ENCODE data around the gene USP17L20. TPM values are rescaled to one million over a fixed set of nuclear protein-coding genes. Genes with fewer than 3 reads are reported as not detected.
"Not testable (repeated sequence)": the region's sequence is repeated elsewhere in the genome, so short reads cannot be mapped to it uniquely, and the experiment has no call there.

Gene USP17L20, protein sequence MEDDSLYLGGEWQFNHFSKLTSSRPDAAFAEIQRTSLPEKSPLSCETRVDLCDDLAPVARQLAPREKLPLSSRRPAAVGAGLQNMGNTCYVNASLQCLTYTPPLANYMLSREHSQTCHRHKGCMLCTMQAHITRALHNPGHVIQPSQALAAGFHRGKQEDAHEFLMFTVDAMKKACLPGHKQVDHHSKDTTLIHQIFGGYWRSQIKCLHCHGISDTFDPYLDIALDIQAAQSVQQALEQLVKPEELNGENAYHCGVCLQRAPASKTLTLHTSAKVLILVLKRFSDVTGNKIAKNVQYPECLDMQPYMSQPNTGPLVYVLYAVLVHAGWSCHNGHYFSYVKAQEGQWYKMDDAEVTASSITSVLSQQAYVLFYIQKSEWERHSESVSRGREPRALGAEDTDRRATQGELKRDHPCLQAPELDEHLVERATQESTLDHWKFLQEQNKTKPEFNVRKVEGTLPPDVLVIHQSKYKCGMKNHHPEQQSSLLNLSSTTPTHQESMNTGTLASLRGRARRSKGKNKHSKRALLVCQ
- not detected in 2 replicates for total RNA-seq

DNA sequence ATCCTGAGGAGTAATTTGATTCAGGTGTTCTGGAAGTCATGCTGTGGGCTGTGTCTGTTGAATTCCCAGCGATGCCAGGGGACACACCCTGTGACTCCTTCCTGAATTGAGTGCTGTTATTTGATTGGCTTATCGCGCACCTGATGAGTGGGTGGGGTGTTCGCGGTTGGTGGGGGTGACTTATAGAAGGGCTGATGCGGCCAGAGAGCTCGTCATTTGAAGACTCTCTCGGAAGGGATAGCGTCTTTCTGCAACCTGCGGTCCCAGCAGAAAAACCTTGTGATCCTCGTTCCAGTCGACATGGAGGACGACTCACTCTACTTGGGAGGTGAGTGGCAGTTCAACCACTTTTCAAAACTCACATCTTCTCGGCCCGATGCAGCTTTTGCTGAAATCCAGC, at the start of gene USP17L20:
Gene USP17L20 (plus strand): TSS at position 301 of the 400 bp plus-strand sequence. CDS start 0 bp downstream, at position 301.
- H3K4me1 Mint-ChIP-seq (ENCODE audit: low read depth); intact Hi-C loops (cut with micrococcal nuclease); H3K36me3 Mint-ChIP-seq (ENCODE audit: low read depth); H3K27ac Mint-ChIP-seq; DNase-seq (ENCODE audit: low spot score); H3K27me3 Mint-ChIP-seq (ENCODE audit: insufficient read depth); H3K9me3 Mint-ChIP-seq; H3K4me3 Mint-ChIP-seq: not testable (repeated sequence)

DNA sequence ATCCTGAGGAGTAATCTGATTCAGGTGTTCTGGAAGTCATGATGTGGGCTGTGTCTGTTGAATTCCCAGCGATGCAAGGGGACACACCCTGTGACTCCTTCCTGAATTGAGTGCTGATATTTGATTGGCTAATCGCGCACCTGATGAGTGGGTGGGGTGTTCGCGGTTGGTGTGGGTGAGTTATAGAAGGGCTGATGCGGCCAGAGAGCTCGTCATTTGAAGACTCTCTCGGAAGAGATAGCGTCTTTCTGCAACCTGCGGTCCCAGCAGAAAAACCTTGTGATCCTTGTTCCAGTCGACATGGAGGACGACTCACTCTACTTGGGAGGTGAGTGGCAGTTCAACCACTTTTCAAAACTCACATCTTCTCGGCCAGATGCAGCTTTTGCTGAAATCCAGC, 47.6 kb upstream of the USP17L20 start, which contains the start of gene USP17L10:
Gene USP17L10 (plus strand): TSS at position 301 of the 400 bp plus-strand sequence. CDS start 0 bp downstream, at position 301.
- H3K27ac Mint-ChIP-seq; H3K9me3 Mint-ChIP-seq; H3K4me1 Mint-ChIP-seq (ENCODE audit: low read depth); intact Hi-C loops (cut with micrococcal nuclease); DNase-seq (ENCODE audit: low spot score); H3K4me3 Mint-ChIP-seq; H3K27me3 Mint-ChIP-seq (ENCODE audit: insufficient read depth); H3K36me3 Mint-ChIP-seq (ENCODE audit: low read depth): not testable (repeated sequence)

DNA sequence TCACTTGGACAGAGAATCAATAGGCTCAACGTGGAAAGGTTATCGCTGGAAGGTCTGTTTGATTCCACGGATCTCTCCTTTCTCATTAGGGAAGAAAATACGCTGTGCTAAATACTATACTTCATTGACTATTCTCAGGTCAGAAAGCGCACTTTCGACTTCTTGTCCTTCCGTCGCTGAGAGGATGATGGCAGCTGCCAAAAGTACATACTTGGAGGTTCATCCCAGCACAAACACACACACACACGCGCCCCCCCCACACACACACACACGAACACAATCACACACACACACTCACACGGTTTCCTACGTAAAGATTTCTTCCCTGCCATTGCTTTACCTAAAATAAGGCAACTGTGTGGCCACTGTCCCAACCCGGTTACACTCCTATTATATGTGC, 43.2 kb upstream of the USP17L20 start:
- H3K36me3 Mint-ChIP-seq (ENCODE audit: low read depth); intact Hi-C loops (cut with micrococcal nuclease); H3K4me1 Mint-ChIP-seq (ENCODE audit: low read depth); H3K27ac Mint-ChIP-seq; H3K4me3 Mint-ChIP-seq; H3K27me3 Mint-ChIP-seq (ENCODE audit: insufficient read depth); H3K9me3 Mint-ChIP-seq: not testable (repeated sequence)
- peak; percentile 0 for DNase-seq (ENCODE audit: low spot score)

DNA sequence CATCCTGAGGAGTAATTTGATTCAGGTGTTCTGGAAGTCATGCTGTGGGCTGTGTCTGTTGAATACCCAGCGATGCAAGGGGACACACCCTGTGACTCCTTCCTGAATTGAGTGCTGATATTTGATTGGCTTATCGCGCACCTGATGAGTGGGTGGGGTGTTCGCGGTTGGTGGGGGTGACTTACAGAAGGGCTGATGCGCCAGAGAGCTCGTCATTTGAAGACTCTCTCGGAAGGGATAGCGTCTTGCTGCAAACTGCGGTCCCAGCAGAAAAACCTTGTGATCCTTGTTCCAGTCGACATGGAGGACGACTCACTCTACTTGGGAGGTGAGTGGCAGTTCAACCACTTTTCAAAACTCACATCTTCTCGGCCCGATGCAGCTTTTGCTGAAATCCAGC, 42.8 kb upstream of the USP17L20 start, which contains the start of gene USP17L11:
Gene USP17L11 (plus strand): TSS at position 301 of the 400 bp plus-strand sequence. CDS start 0 bp downstream, at position 301.
- H3K4me1 Mint-ChIP-seq (ENCODE audit: low read depth); intact Hi-C loops (cut with micrococcal nuclease); DNase-seq (ENCODE audit: low spot score); H3K4me3 Mint-ChIP-seq; H3K27ac Mint-ChIP-seq; H3K27me3 Mint-ChIP-seq (ENCODE audit: insufficient read depth); H3K9me3 Mint-ChIP-seq; H3K36me3 Mint-ChIP-seq (ENCODE audit: low read depth): not testable (repeated sequence)

DNA sequence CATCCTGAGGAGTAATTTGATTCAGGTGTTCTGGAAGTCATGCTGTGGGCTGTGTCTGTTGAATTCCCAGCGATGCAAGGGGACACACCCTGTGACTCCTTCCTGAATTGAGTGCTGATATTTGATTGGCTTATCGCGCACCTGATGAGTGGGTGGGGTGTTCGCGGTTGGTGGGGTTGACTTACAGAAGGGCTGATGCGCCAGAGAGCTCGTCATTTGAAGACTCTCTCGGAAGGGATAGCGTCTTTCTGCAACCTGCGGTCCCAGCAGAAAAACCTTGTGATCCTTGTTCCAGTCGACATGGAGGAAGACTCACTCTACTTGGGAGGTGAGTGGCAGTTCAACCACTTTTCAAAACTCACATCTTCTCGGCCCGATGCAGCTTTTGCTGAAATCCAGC, 38.1 kb upstream of the USP17L20 start, which contains the start of gene USP17L12:
Gene USP17L12 (plus strand): TSS at position 301 of the 400 bp plus-strand sequence. CDS start 0 bp downstream, at position 301.
- H3K4me1 Mint-ChIP-seq (ENCODE audit: low read depth); H3K27ac Mint-ChIP-seq; H3K27me3 Mint-ChIP-seq (ENCODE audit: insufficient read depth); H3K9me3 Mint-ChIP-seq; intact Hi-C loops (cut with micrococcal nuclease); DNase-seq (ENCODE audit: low spot score); H3K36me3 Mint-ChIP-seq (ENCODE audit: low read depth); H3K4me3 Mint-ChIP-seq: not testable (repeated sequence)

DNA sequence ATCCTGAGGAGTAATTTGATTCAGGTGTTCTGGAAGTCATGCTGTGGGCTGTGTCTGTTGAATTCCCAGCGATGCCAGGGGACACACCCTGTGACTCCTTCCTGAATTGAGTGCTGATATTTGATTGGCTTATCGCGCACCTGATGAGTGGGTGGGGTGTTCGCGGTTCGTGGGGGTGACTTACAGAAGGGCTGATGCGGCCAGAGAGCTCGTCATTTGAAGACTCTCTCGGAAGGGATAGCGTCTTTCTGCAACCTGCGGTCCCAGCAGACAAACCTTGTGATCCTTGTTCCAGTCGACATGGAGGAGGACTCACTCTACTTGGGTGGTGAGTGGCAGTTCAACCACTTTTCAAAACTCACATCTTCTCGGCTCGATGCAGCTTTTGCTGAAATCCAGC, 33.3 kb upstream of the USP17L20 start, which contains the start of gene USP17L13:
Gene USP17L13 (plus strand): TSS at position 301 of the 400 bp plus-strand sequence. CDS start 0 bp downstream, at position 301.
- H3K27me3 Mint-ChIP-seq (ENCODE audit: insufficient read depth); H3K36me3 Mint-ChIP-seq (ENCODE audit: low read depth); H3K4me1 Mint-ChIP-seq (ENCODE audit: low read depth); H3K9me3 Mint-ChIP-seq; H3K4me3 Mint-ChIP-seq; H3K27ac Mint-ChIP-seq; intact Hi-C loops (cut with micrococcal nuclease); DNase-seq (ENCODE audit: low spot score): not testable (repeated sequence)

DNA sequence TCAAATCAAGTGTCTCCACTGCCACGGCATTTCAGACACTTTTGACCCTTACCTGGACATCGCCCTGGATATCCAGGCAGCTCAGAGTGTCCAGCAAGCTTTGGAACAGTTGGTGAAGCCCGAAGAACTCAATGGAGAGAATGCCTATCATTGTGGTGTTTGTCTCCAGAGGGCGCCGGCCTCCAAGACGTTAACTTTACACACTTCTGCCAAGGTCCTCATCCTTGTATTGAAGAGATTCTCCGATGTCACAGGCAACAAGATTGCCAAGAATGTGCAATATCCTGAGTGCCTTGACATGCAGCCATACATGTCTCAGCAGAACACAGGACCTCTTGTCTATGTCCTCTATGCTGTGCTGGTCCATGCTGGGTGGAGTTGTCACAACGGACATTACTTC, 27.7 kb upstream of the USP17L20 start:
- H3K36me3 Mint-ChIP-seq (ENCODE audit: low read depth); H3K4me1 Mint-ChIP-seq (ENCODE audit: low read depth): not testable (repeated sequence)
- peak; percentile 0 for DNase-seq (ENCODE audit: low spot score)

DNA sequence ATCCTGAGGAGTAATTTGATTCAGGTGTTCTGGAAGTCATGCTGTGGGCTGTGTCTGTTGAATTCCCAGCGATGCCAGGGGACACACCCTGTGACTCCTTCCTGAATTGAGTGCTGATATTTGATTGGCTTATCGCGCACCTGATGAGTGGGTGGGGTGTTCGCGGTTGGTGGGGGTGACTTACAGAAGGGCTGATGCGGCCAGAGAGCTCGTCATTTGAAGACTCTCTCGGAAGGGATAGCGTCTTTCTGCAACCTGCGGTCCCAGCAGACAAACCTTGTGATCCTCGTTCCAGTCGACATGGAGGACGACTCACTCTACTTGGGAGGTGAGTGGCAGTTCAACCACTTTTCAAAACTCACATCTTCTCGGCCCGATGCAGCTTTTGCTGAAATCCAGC, 23.8 kb upstream of the USP17L20 start, which contains the start of gene USP17L15:
Gene USP17L15 (plus strand): TSS at position 301 of the 400 bp plus-strand sequence. CDS start 0 bp downstream, at position 301.
- DNase-seq (ENCODE audit: low spot score); H3K27ac Mint-ChIP-seq; H3K4me3 Mint-ChIP-seq; H3K36me3 Mint-ChIP-seq (ENCODE audit: low read depth); H3K27me3 Mint-ChIP-seq (ENCODE audit: insufficient read depth); H3K9me3 Mint-ChIP-seq; H3K4me1 Mint-ChIP-seq (ENCODE audit: low read depth); intact Hi-C loops (cut with micrococcal nuclease): not testable (repeated sequence)

More for the DNA sequence above, 27.7 kb upstream of the USP17L20 start:
- H3K4me3 Mint-ChIP-seq; H3K27ac Mint-ChIP-seq; H3K9me3 Mint-ChIP-seq; H3K27me3 Mint-ChIP-seq (ENCODE audit: insufficient read depth); intact Hi-C loops (cut with micrococcal nuclease): not testable (repeated sequence)

DNA sequence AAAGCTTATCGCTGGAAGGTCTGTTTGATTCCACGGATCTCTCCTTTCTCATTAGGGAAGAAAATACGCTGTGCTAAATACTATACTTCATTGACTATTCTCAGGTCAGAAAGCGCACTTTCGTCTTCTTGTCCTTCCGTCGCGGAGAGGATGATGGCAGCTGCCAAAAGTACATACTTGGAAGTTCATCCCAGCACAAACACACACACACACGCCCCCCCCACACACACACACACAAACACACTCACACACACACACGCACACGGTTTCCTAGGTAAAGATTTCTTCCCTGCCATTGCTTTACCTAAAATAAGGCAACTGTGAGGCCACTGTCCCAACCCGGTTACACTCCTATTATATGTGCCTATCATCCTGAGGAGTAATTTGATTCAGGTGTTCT, 19.5 kb upstream of the USP17L20 start:
- H3K4me1 Mint-ChIP-seq (ENCODE audit: low read depth); H3K27ac Mint-ChIP-seq; intact Hi-C loops (cut with micrococcal nuclease); H3K4me3 Mint-ChIP-seq; H3K36me3 Mint-ChIP-seq (ENCODE audit: low read depth); DNase-seq (ENCODE audit: low spot score); H3K9me3 Mint-ChIP-seq; H3K27me3 Mint-ChIP-seq (ENCODE audit: insufficient read depth): not testable (repeated sequence)

DNA sequence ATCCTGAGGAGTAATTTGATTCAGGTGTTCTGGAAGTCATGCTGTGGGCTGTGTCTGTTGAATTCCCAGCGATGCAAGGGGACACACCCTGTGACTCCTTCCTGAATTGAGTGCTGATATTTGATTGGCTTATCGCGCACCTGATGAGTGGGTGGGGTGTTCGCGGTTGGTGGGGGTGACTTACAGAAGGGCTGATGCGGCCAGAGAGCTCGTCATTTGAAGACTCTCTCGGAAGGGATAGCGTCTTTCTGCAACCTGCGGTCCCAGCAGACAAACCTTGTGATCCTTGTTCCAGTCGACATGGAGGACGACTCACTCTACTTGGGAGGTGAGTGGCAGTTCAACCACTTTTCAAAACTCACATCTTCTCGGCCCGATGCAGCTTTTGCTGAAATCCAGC, 14.3 kb upstream of the USP17L20 start, which contains the start of gene USP17L17:
Gene USP17L17 (plus strand): TSS at position 301 of the 400 bp plus-strand sequence. CDS start 0 bp downstream, at position 301.
- H3K27ac Mint-ChIP-seq; H3K9me3 Mint-ChIP-seq; H3K4me1 Mint-ChIP-seq (ENCODE audit: low read depth); H3K4me3 Mint-ChIP-seq; H3K27me3 Mint-ChIP-seq (ENCODE audit: insufficient read depth); intact Hi-C loops (cut with micrococcal nuclease); H3K36me3 Mint-ChIP-seq (ENCODE audit: low read depth); DNase-seq (ENCODE audit: low spot score): not testable (repeated sequence)

DNA sequence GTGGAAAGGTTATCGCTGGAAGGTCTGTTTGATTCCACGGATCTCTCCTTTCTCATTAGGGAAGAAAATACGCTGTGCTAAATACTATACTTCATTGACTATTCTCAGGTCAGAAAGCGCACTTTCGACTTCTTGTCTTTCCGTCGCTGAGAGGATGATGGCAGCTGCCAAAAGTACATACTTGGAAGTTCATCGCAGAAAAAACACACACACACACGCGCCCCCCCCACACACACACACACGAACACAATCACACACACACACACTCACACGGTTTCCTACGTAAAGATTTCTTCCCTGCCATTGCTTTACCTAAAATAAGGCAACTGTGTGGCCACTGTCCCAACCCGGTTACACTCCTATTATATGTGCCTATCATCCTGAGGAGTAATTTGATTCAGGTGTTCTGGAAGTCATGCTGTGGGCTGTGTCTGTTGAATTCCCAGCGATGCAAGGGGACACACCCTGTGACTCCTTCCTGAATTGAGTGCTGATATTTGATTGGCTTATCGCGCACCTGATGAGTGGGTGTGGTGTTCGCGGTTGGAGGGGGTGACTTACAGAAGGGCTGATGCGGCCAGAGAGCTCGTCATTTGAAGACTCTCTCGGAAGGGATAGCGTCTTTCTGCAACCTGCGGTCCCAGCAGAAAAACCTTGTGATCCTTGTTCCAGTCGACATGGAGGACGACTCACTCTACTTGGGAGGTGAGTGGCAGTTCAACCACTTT, 9.8 kb upstream of the USP17L20 start, which contains the start of gene USP17L18:
Gene USP17L18 (plus strand): TSS at position 678 of the 728 bp plus-strand sequence. CDS start 0 bp downstream, at position 678.
- H3K27me3 Mint-ChIP-seq (ENCODE audit: insufficient read depth); H3K4me3 Mint-ChIP-seq; H3K27ac Mint-ChIP-seq; H3K9me3 Mint-ChIP-seq; H3K36me3 Mint-ChIP-seq (ENCODE audit: low read depth); intact Hi-C loops (cut with micrococcal nuclease); DNase-seq (ENCODE audit: low spot score); H3K4me1 Mint-ChIP-seq (ENCODE audit: low read depth): not testable (repeated sequence)

DNA sequence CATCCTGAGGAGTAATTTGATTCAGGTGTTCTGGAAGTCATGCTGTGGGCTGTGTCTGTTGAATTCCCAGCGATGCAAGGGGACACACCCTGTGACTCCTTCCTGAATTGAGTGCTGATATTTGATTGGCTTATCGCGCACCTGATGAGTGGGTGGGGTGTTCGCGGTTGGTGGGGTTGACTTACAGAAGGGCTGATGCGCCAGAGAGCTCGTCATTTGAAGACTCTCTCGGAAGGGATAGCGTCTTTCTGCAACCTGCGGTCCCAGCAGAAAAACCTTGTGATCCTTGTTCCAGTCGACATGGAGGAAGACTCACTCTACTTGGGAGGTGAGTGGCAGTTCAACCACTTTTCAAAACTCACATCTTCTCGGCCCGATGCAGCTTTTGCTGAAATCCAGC, 4.8 kb upstream of the USP17L20 start, which contains the start of gene USP17L19:
Gene USP17L19 (plus strand): TSS at position 301 of the 400 bp plus-strand sequence. CDS start 0 bp downstream, at position 301.
- H3K4me3 Mint-ChIP-seq; intact Hi-C loops (cut with micrococcal nuclease); H3K27me3 Mint-ChIP-seq (ENCODE audit: insufficient read depth); H3K9me3 Mint-ChIP-seq; H3K4me1 Mint-ChIP-seq (ENCODE audit: low read depth); DNase-seq (ENCODE audit: low spot score); H3K27ac Mint-ChIP-seq; H3K36me3 Mint-ChIP-seq (ENCODE audit: low read depth): not testable (repeated sequence)

Data from activated T-helper 1 cell treated with anti-CD3 and anti-CD28 coated beads, Interleukin-12 subunit alpha, Interleukin-12 subunit beta, Interleukin-2, Interleukin-4 antibody, amounts not matched to agents 30 ng/mL and 10 ng/mL and 1 ng/mL, durations not matched to agents 14 hours and 24 hours and 36 hours (primary cell).